HepG2 (cell line): ENCODE results near the gene IBTK.

Experiments
- HNF4G ChIP-seq, 2 experiments: sonication (generic) in 1 of 2; formaldehyde crosslinking in 1 of 2; IDR thresholded peaks; 2 replicates each; pipeline versions ENCODE4 v1.4.0 to v1.6.1; 2011 to 2020; ENCODE audit warnings: borderline replicate concordance in 2 of 2, low read depth in 2 of 2, mild to moderate bottlenecking in 2 of 2, low read length in 1 of 2, missing genetic modification reagents in 1 of 2, moderate library complexity in 1 of 2
- NR1H2 ChIP-seq: sonication (generic); formaldehyde crosslinking; IDR thresholded peaks from 2 replicates; pipeline ENCODE4 v1.8.1; 2022; ENCODE audit warnings: low read depth, missing genetic modification reagents, borderline replicate concordance
- SP1 ChIP-seq, 2 experiments: fragments of 450-650 bp in 1 of 2; sonication (generic) in 1 of 2; formaldehyde crosslinking in 1 of 2; IDR thresholded peaks; 2 replicates each; pipeline versions ENCODE4 v1.4.0 to v1.6.1; 2016 to 2020; ENCODE audit warnings: missing genetic modification reagents in 1 of 2
- TCF7L2 ChIP-seq: IDR thresholded peaks from 2 replicates; pipeline ENCODE4 v1.6.1; 2011; ENCODE audit warnings: mild to moderate bottlenecking, low read depth, low read length, moderate library complexity
- ZNF260 ChIP-seq: sonication (generic); formaldehyde crosslinking; IDR thresholded peaks from 2 replicates; pipeline ENCODE4 v1.4.0; 2020; ENCODE audit warnings: missing genetic modification reagents, low read depth, mild to moderate bottlenecking, borderline replicate concordance
- ZNF274 ChIP-seq: sonication (generic); formaldehyde crosslinking; IDR thresholded peaks from 2 replicates; pipeline ENCODE4 v1.5.1; 2020; ENCODE audit warnings: mild to moderate bottlenecking, missing genetic modification reagents
- TF ChIP-seq, protein P1 (sequence below): sonication (generic); formaldehyde crosslinking; IDR thresholded peaks from 2 replicates; pipeline ENCODE4 v1.4.0; 2020; ENCODE audit warnings: missing genetic modification reagents, borderline replicate concordance

DNA sequence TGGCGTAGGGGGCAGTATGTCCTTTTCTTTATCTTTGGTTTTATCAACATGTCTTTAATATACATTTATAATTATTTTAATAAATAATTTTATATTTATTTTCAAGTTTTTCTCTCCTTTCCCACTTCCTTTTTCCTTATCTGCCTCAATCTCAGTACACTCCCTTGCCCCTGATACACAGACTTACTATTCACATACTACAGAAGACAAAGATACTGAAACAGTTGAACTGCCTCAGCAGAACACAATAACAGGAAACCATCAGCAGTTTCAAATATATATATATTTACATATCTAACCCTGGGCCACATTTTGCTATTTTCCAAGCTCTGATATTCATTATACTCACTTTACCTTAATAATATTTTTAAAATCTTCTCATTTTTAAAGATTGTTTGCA lies 19.8 kb downstream of the IBTK start:
- TF ChIP-seq, protein P1, sequence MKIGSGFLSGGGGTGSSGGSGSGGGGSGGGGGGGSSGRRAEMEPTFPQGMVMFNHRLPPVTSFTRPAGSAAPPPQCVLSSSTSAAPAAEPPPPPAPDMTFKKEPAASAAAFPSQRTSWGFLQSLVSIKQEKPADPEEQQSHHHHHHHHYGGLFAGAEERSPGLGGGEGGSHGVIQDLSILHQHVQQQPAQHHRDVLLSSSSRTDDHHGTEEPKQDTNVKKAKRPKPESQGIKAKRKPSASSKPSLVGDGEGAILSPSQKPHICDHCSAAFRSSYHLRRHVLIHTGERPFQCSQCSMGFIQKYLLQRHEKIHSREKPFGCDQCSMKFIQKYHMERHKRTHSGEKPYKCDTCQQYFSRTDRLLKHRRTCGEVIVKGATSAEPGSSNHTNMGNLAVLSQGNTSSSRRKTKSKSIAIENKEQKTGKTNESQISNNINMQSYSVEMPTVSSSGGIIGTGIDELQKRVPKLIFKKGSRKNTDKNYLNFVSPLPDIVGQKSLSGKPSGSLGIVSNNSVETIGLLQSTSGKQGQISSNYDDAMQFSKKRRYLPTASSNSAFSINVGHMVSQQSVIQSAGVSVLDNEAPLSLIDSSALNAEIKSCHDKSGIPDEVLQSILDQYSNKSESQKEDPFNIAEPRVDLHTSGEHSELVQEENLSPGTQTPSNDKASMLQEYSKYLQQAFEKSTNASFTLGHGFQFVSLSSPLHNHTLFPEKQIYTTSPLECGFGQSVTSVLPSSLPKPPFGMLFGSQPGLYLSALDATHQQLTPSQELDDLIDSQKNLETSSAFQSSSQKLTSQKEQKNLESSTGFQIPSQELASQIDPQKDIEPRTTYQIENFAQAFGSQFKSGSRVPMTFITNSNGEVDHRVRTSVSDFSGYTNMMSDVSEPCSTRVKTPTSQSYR (CRISPR knock-in tag) = no peak
- no peak for TF ChIP-seq NR1H2 (CRISPR knock-in tag)
- no peak for TF ChIP-seq HNF4G (IDR thresholded peaks at IDR 0.05; ENCODE audit: borderline replicate concordance, low read depth, low read length)
- TF ChIP-seq HNF4G (CRISPR knock-in tag; IDR thresholded peaks at IDR 0.05; ENCODE audit: borderline replicate concordance, low read depth) = no peak
- TF ChIP-seq ZNF260 (CRISPR knock-in tag) = no peak
- TF ChIP-seq TCF7L2 = no peak
- TF ChIP-seq SP1 (IDR thresholded peaks at IDR 0.05) = no peak
- TF ChIP-seq SP1 (CRISPR knock-in tag; IDR thresholded peaks at IDR 0.05) = no peak
- no peak for TF ChIP-seq ZNF274
